GM10266 (cell line): Measurements from ENCODE around the gene LPP.

Experiments
- DNase-seq: peaks from one replicate; pipeline ENCODE4 v3.0.0; 2012; ENCODE audit errors: extremely low spot score
- TF ChIP-seq, protein P1 (sequence below): IDR thresholded peaks from 2 replicates; pipeline ENCODE4 v1.5.1; 2012; ENCODE audit warnings: mild to moderate bottlenecking, low read depth; ENCODE audit not compliant: control insufficient read depth, insufficient read depth; ENCODE audit errors: missing control alignments

Gene LPP

DNA sequence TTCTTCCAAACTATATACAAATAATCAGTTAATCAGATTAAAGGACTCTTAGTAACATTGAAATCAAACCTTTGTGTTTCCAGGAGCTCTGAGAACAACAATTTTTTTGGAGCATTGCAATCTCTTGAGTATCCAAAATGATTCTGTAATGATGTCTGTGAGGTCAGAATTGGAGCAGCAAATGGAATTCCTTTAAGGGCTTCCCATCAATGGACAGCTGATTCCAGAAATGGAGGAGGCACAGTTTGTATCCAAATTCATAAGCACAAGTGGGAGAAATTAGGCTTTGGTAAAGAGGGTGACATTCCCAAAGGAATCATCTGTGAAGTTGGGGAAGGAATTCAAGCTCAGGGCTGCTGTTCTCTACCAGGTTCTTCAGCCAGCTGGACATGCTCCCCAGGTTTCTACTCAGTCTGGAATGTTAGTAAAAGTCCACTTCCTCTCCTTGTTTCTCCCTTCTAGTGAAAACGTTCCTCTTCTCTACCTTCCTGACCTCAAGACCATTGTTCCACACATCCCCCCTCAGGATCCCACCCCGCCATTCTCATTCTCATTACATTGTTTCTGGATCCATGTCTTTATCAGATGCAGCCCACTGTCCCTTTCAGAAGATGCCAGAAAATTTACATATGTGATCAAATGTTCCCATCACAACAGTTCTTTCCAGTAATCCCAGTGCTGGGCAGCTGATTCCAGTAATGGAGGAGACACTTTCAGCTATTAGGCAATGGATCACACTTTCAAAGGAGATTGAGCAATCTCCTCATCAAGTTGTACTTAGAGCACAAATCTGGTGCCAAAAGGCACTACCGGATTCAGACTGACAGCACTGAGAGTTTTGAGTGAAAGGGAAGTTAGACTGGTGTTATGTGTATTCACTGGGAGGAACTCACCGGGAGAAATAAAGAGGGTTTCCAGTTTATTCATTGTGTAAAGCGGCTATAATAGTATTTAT is 626.5 kb downstream of the LPP start:
- DNase-seq, result no peak
- TF ChIP-seq, protein P1, sequence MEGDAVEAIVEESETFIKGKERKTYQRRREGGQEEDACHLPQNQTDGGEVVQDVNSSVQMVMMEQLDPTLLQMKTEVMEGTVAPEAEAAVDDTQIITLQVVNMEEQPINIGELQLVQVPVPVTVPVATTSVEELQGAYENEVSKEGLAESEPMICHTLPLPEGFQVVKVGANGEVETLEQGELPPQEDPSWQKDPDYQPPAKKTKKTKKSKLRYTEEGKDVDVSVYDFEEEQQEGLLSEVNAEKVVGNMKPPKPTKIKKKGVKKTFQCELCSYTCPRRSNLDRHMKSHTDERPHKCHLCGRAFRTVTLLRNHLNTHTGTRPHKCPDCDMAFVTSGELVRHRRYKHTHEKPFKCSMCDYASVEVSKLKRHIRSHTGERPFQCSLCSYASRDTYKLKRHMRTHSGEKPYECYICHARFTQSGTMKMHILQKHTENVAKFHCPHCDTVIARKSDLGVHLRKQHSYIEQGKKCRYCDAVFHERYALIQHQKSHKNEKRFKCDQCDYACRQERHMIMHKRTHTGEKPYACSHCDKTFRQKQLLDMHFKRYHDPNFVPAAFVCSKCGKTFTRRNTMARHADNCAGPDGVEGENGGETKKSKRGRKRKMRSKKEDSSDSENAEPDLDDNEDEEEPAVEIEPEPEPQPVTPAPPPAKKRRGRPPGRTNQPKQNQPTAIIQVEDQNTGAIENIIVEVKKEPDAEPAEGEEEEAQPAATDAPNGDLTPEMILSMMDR, result no peak

DNA sequence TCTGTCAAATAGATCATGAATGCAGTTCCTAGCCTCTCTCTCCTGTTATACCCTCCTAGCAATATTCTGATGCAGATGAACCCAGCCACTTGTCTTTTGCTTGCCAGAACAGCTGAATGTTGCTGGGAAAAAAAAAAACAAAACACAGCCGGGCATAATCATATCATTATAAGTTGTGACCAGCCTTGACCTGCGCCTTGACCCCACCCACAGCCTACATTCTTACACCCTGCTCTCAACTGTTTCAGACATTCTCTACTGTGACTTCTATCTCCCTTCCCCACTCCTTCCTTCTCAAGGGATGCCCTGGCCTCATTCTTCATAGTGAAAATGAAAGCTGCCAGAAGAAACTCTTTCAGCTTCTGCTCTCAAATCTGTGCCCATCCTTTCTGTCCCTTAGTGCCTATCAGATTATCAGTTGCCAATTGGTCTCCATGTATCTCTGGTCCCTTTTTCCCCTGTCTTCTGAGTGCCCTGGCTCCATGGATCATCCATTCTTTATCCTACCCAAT is 628.7 kb downstream of the LPP start:
- TF ChIP-seq, protein P1, result no peak
- no peak for DNase-seq

DNA sequence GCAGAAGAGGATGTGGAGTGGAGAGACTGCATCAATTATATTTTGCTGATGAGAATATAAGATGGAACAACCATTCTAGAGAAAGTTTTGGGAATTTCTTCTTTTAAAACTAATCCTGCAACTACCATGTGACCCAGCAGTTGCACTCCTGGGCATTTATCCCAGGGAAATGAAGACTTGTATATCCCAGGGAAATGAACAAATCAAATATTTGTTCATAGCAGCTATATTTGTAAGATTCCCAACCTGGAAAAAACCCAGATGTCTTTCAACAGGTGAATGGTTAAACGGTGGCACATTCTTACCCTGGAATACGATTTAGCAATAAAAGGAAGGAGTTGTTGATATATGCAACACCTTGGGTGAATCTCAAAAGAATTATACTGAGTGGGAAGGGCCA is 632.5 kb downstream of the LPP start:
- DNase-seq, result no peak
- TF ChIP-seq, protein P1, result no peak

DNA sequence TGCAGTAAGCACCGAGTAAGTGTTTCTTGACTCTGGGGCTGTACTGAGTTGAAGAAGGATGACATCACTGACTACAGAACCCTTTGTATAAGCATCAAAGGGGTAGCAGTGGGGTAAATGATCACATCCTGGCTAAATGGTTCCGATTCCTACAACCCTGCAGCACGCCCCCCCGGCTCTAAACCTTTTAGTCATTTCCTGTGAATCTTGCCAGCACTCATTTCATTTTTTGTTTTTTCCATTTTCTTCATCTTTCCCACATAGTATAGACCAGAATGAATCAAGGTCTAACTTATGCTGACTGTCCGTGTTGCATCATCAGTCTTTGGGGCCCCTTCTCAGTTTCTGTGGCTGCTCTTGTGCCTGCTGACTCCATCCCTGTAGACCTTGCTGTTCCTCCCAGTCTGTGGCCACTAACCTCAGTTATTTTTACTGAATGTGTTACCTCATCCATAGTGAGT is 634.7 kb downstream of the LPP start:
- DNase-seq, result no peak
- TF ChIP-seq, protein P1, result no peak

DNA sequence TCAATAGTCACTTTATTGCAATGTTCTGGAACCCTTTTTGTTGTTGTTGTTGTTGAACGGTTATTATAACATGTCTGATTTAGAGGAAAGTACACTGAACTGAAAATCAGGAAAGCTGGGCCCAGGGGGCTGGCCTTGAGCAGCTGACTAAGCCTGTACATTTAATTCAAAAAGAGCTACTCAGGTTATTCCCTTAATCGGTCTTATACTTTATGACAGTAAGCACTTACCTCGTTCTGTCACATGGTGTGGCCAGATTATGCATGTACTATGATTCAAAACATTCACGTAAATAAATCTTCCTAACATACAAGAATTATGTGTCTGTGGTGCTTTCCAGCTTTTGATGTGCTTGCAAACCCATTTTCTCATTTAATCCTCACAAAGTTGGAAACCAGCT is 635.3 kb downstream of the LPP start:
- TF ChIP-seq, protein P1, result no peak
- no peak for DNase-seq

DNA sequence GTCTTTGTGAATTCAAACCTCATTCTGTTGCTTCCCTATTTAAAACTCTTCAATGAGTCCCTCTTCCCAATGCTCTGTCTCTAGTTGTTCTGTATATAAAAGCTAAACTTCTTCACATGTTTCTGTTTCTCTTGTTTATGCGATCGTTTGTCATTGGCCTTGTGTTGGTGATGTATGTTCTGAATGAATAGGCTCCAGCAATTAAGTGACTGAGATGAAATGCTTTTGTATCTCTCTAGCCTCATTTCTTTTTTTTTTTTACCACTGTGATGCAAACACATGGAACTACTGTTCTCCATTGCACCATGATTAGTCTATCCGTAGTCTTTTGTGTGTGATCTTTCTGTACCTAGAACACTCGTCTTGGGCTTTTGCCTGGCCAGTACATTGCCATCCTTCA is 637.4 kb downstream of the LPP start:
- DNase-seq, result no peak
- TF ChIP-seq, protein P1, result no peak

DNA sequence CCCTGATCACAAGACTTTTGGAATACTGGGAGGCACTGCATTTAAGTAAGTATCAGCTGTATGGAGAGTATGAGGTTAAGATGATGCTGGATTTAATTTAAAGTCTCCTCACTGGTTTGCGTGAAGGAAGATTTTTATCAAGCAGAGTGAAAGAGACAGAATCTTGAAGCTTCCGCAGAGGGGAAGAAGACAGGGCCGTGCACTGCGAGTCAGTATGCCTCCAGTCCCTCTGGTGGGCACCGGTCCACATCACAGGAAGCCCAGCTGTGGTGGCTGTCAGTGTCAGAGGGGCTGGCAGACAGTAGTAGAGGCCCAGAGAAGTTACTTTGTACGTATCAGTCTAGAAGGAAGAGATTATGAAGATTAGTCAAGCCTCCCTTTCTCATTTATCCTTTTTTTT is 638.8 kb downstream of the LPP start:
- TF ChIP-seq, protein P1, result no peak
- no peak for DNase-seq
